Measurements from ENCODE around the gene MS4A18. TPM values are rescaled to one million over a fixed set of nuclear protein-coding genes. Genes with fewer than 3 reads are reported as not detected.

The MS4A18 gene
- total RNA-seq, 4 donors from 2014 or later, result not detected

DNA sequence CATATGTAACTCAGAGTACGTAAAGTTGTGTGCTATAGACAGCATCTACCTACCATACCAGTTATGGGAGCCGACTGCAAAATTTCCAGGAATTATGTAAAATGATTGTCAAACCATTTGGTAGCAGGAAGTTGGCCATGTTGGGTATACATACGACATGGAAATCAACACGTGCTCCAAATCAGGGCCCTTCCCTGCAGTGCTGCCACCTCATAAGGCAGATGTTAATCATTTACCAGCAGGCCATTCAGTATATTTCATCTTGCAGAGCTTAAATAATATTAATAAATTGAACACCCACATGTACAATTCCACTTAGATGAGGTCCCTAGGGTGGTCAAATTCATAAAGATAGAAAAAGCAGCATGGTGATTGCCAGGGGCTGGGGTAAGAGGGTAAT is 9.8 kb downstream of the MS4A18 start:
- no peak overlapping the region for H3K27ac ChIP-seq
- H3K4me1 ChIP-seq, result no peaks in the 10 kb centered on the region
- no peaks in the 10 kb centered on the region for H3K36me3 ChIP-seq
- peaks cover 3% of the 10 kb centered on the region for H3K27me3 ChIP-seq
- no peak for DNase-seq (ENCODE audit: low spot score in 2 of 2)
- no peak for TF ChIP-seq POLR2A (IDR thresholded peaks at IDR 0.05)
- no peak for TF ChIP-seq CTCF (IDR thresholded peaks at IDR 0.05)
- no peak for TF ChIP-seq POLR2AphosphoS5 (IDR thresholded peaks at IDR 0.05)
- no peak for TF ChIP-seq EP300 (IDR thresholded peaks at IDR 0.05)
- H3K9me3 ChIP-seq, result no peaks in the 10 kb centered on the region
- no peak overlapping the region for H3K4me3 ChIP-seq
- 72% methylated on average over 4 of the region's 4 CpGs for WGBS

- TF ChIP-seq EP300 (IDR thresholded peaks at IDR 0.05), result no peak
- TF ChIP-seq POLR2AphosphoS5 (IDR thresholded peaks at IDR 0.05), result no peak
- no peak for TF ChIP-seq POLR2A (IDR thresholded peaks at IDR 0.05)
- TF ChIP-seq CTCF (IDR thresholded peaks at IDR 0.05), result no peak
- Histone ChIP-seq H3K36me3 (no peaks in the 10 kb centered on the region), H3K27ac (no peak overlapping the region), H3K4me3 (no peak overlapping the region), H3K27me3 (peaks cover 8% of the 10 kb centered on the region), H3K9me3 (no peaks in the 10 kb centered on the region), H3K4me1 (no peaks in the 10 kb centered on the region)
- 72% methylated on average over 7 of the region's 7 CpGs for WGBS
- no peak for DNase-seq (ENCODE audit: low spot score in 2 of 2)
Observed at GRCh38 chr11:60739114-60739513, 14.6 kb downstream of the MS4A18 start.

DNA sequence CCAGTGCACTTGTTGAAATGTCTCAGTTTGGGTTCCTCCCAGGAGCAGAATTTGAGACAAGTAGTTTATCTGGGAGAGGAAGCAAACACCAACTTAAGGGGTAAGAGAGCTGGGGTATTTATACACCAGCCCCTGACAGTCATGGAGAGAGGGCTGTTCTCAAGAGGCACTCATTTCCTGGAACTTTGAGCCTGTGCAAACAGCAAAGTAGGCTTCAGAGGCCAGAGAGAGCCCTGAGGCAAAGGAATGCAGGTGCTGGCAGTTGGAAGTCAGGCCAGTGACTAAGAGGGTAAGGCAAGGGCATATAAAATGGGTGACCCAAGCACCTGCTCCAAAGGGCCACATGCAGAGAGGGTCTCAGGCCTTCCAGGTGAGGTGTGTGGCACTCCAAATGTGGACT is 16.1 kb downstream of the MS4A18 start:
- Histone ChIP-seq H3K27me3 (peaks cover 8% of the 10 kb centered on the region), H3K9me3 (no peaks in the 10 kb centered on the region), H3K36me3 (no peaks in the 10 kb centered on the region), H3K4me1 (no peaks in the 10 kb centered on the region), H3K4me3 (no peak overlapping the region), H3K27ac (no peak overlapping the region)
- TF ChIP-seq EP300 (IDR thresholded peaks at IDR 0.05), result no peak
- TF ChIP-seq POLR2A (IDR thresholded peaks at IDR 0.05), result no peak
- no peak for TF ChIP-seq CTCF (IDR thresholded peaks at IDR 0.05)
- no peak for TF ChIP-seq POLR2AphosphoS5 (IDR thresholded peaks at IDR 0.05)
- no peak for DNase-seq (ENCODE audit: low spot score in 2 of 2)

- 84% methylated on average over 3 of the region's 3 CpGs for WGBS
- TF ChIP-seq CTCF (IDR thresholded peaks at IDR 0.05), result no peak
- no peak for TF ChIP-seq EP300 (IDR thresholded peaks at IDR 0.05)
- TF ChIP-seq POLR2A (IDR thresholded peaks at IDR 0.05), result no peak
- TF ChIP-seq POLR2AphosphoS5 (IDR thresholded peaks at IDR 0.05), result no peak
- no peak for DNase-seq (ENCODE audit: low spot score in 2 of 2)
- H3K4me3 ChIP-seq, result no peak overlapping the region
- no peaks in the 10 kb centered on the region for H3K36me3 ChIP-seq
- H3K27ac ChIP-seq, result no peak overlapping the region
- peaks cover 8% of the 10 kb centered on the region for H3K27me3 ChIP-seq
- no peaks in the 10 kb centered on the region for H3K4me1 ChIP-seq
- H3K9me3 ChIP-seq, result no peaks in the 10 kb centered on the region
Observed at GRCh38 chr11:60741421-60741820, 16.9 kb downstream of the MS4A18 start.

DNA sequence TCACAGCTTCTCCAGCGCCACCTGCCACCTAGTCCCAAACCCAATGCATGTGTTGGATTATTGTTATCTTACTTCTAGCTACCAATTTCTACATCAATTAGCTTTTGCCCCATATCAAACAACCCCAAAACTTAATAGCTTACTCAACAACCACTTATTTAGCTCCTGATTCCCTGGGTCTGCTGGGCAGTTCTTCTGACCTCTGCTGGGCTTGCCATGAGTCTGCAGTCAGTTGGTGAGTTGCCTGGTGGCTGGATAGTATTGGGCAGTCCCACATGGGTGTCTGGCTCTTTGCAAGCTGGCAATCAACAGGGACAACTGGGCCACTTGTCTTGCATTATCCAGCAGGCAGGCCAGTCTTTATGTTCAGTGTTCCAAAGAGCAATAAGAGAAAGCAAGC is 18.5 kb downstream of the MS4A18 start:
- H3K4me3 ChIP-seq, result no peak overlapping the region
- no peaks in the 10 kb centered on the region for H3K9me3 ChIP-seq
- H3K36me3 ChIP-seq, result no peaks in the 10 kb centered on the region
- no peak for TF ChIP-seq POLR2A (IDR thresholded peaks at IDR 0.05)
- no peak for TF ChIP-seq EP300 (IDR thresholded peaks at IDR 0.05)
- no peak for TF ChIP-seq CTCF (IDR thresholded peaks at IDR 0.05)
- no peak for TF ChIP-seq POLR2AphosphoS5 (IDR thresholded peaks at IDR 0.05)
- WGBS, result 80% methylated on average over 1 of the region's 1 CpG
- H3K27me3 ChIP-seq, result peaks cover 8% of the 10 kb centered on the region
- H3K27ac ChIP-seq, result no peak overlapping the region
- no peaks in the 10 kb centered on the region for H3K4me1 ChIP-seq
- no peak for DNase-seq (ENCODE audit: low spot score in 2 of 2)
